HG03095 (cell line): ENCODE measurements around the gene PNMA1.

Source experiments
- ATAC-seq: cut with Tn5 transposase; IDR thresholded peaks from one replicate; pipeline ENCODE4 v1.9.1; 2021; ENCODE audit warnings: moderate library complexity; ENCODE audit not compliant: unreplicated experiment

The PNMA1 gene, protein sequence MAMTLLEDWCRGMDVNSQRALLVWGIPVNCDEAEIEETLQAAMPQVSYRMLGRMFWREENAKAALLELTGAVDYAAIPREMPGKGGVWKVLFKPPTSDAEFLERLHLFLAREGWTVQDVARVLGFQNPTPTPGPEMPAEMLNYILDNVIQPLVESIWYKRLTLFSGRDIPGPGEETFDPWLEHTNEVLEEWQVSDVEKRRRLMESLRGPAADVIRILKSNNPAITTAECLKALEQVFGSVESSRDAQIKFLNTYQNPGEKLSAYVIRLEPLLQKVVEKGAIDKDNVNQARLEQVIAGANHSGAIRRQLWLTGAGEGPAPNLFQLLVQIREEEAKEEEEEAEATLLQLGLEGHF

DNA sequence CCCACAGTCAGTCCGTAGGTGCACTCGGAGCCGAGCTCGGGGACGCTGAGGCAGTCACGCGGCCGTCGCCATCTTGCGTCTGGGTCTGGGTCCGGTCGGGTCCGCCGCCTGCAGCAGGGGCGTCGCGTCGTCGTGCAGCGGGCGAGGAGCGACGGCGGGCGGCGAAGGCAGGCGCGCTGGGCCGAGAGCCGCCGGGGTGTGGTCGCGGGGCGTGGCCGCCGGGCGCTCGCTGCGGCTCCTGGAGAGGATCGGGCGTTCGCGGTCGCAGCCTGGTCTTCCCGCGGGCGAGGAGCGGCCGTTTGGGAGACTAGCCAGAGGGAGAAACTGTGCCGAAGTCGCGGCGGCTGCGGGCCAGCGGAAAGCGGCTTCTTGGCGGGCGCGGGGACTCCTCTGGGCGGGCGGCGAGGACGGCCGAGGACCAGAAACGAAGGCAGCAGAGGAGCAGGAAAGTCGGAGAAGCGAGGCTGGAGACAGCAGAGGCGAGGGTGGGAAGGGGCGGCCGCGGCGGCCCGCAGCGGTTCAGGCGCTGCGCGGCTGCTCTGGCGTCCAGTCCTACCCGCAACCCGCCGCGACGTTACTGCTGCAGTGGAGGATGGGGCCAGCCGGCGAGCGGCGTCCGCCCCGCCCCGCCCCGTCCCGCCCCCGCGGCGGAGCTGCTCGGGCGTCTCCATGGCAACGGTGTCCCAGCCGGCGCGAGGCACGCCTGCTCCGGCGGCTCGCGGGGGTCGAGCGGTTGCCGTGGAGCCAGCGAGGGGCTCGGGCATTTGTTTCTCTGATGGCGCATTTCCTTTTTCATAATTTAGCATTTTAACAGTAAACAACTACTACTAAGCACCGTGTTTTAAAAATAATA lies at the start of gene PNMA1:
Gene PNMA1, minus strand, starts transcription at position 582 of the 853 bp plus-strand sequence. CDS start 745 bp downstream, outside the sequence.
- peak; percentile 56 for ATAC-seq

DNA sequence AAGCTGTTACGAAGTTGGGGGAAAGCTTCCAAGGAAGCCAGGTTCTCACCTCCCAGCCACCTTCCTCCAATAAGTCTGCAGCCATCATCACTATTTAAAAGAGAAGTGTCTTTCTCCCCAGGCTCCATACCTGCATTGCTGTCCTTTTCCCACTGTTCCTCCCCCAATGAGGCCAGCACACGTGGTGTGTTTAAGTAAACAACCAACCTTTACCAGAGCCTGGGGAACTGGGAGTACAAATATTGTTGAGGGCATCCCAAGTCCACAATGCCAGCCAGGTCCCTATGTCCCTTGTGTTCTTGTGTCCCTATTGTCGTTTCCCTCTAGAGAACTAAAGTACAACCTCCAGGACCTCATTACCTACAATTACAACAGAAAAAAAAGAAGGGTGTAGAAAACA lies 49.2 kb upstream of the PNMA1 start:
- no peak for ATAC-seq

DNA sequence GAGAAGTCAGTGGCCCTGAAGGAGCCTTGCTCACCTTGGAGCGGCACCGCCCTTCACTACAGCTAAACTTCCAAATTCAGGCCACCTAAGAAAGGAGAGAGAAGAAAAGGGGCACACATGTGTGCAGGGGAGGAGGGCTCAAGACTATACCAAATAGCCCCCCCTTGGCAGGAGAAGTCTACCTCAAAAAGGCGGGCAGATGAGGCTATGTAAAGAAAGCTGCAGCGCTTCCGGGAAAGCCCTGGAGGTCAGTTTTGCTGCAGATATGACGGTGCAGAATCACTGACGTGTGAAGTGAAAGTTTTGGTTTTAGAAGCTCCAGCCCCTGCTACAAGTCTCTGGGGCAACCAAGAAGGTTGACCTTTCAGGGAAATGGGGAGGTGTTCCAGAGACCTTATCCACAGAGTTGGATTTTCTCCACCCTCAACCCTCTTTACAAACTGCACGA lies 48.2 kb upstream of the PNMA1 start:
- peak; percentile 29 for ATAC-seq

DNA sequence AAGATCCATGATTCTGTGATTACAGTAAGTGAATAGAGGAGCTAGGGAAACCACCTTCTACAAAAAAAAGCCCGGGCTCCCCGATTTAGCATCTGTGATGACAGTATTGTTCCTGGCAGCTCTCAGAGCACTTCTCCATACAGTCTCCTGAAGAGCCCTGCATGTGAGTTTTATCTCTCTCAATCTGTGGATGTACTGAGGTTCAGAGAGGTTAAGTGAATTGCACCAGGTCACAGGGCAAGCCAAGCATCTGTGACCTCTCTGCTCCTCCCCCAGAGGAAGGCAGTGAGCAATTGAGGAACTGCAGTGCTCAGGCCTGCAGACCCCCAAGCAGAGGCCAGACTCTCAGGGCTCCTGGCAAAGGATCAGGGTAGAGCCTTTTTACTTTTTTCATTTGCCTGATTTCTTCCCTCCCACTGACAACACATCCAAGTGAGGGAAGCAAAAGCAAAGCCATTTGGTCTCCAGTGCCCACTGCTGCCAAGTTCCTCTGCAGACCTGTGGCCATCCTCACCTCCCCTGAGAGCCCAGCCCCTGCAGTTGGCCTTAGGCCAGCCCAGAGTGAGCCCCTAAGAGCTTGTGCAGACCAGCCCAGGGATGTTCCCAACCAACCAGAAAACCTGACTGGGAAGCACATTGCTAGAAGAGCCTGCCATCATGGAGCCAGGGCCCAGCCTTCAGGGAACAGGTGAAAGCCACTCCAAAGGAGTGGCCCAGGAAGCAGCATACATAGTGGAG lies 47.6 kb upstream of the PNMA1 start:
- ATAC-seq: peak; percentile 0

DNA sequence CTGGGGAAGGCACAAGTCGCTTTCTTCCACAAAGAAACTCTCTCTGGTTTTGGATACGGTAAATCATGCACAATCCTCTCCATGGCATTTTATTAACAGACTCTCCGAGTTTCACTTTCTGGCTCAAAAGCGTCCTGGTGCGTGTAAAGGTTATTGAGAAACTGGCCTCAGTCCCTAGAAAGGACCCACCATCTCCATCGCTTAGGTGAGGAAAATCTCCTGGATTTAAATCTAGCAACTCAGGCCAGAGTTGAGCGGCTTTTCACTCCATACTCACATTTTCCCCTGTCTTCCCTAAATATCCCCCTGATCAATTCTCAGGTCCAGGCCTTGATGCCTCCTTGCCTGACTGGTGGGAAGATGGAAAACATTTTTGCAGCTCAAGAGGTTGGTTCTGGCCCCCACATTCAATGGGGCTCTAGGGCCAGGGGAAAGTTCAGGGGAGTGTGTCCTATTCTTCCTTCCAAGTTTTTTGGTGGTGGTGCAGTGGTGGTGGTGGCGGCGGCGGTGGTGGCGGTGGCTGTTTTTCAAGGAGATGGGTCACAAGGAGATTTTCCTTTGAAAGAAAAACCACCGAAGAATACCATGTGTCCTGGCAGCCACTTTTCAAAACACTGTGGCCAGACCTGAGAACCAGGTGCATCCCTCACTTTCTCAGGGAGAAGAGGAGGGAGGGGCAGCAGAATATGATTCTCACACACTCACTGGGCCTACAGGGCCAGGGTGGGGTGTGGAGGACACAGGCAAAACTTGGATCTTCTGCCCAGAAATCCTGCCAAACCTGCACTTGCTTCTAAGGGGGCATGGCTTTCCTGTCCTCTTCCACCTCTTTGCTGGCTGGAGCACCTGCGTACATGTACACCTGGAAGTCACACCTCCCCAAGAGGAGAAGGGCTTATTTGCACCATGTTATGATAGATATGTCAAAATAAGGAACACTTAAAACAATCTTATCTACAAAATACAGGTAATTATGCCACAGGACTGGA lies 46.7 kb upstream of the PNMA1 start:
- no peak for ATAC-seq

DNA sequence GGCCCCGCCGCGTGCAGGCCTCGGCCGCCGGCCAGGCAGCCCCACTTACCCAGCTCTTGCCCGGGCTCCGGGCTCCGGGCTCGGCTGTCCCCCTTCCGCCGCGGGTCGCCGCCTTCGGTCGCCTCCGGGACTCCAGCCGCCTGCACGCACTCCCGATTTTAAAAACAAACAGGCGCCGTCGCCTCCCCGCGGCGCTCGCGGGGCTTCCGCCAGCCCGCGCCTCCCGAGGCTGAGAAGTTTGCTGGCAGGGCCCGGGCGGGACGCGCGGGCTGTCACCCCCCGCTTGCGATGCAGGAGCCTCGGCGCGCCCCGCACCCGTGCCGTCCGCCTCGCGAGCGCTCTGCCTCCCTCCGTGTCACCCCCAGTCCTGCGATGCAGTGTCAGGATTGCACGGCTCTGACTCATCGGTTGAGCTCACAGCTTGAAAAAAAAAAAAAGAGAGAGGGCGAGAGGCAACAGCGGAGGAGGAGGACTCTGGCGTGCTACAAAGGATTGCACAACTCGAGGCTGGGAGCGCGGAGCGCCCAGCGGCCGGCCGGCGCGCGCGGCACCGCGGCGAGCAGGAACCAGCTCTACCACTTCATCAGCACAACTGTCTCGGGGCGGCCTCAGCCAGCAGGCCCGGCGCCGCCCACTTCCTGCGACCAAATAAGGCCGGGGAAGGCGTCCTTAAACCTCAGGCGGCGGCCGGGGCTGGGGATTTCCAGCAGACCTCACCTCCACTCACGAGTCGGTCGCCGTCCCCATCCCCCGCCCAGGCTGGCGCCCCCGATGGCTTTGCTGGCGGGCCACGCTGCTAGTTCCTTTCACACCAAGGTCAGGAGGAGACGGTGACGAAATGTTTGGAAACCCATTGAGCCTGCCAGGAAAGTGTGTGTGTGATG lies 45.8 kb upstream of the PNMA1 start:
- ATAC-seq: peak; percentile 54

DNA sequence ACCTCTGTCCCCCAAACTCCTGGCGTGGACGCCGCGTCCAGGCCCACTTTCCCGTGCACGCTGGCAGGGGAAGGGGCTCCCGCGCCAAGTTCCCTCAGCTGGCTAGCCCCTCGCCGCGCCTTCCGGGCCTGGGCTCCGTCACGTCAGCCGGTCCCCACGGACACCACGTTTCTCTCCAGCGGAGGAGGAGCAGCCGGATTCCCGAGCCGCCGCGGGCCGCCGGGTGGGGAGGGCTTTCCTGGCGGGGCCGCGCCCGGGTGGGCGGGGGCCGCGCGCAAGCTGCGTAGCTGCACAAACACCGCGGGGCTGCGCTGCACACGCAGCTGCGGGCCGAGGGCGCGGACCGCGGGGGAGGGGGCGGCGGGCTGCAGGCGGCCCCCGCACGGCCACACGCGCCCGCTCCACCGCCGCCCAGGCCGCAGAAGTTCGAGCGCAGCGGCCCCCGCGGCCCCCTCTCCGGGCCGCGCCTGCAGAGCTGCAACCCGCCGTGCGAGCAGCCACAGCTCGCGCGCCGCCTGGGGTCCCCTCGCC lies 45.1 kb upstream of the PNMA1 start:
- ATAC-seq: no peak

DNA sequence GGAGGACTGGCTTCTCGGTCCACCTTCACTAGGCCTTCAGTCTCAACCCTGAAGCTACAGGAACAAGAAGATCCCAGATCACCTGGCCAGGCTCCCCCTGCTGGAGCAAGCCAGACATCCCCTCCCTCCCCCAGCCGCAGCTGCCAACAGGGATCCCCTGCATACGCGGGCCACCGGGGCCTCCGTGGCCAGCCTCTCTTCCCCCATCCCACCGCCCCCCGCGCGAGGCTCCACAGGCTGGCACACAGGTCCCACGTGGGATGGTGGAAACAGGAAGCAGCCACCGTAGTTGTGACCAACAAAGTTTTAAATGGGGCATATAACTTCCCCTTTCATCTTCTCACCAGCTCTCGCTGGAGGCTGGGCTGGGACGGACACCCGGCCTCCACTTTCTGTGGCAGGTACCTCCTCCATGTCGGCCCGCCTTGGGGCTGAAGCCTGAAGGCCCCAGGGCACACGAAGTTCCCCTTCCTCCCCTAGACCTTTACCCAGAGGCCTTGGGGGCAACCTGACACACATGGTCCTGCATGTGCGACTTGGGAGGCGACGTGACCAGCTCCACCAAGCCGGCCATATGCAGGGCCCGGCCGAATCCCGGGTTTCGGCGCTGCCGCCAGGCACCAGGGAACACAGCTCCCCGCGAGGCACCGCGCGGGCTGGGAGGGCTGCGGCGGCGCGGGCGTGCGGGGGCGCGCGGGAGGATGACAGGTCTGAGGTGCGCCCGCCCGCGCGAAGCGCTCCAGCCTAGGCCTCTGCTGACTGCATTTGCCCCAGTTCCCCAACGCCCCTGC lies 44.4 kb upstream of the PNMA1 start:
- no peak for ATAC-seq

DNA sequence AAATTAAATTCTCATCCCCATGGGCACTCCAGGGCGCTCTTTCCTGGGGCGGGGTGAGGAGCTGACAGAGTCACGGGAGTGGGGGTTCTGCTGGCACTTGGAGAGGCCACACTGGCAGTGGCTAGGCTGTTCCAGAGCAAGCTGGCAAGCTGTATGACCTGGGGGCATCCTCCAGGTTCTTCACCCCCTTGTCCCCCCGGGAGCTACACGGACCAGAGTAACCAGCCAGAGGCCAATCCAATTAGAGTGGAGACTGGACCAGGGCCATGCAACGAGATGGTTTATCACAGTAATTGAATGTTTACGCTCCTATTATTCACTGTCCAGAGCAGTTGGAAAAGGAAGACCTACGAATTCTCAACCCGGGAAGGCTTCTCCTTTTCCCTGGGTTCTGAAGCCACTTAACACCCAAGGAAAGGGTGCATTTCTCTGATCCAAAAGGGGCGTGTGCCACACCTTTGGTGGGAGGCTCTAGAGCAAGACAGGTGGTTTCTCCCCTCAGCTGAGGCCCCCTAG lies 43.8 kb upstream of the PNMA1 start:
- no peak for ATAC-seq

DNA sequence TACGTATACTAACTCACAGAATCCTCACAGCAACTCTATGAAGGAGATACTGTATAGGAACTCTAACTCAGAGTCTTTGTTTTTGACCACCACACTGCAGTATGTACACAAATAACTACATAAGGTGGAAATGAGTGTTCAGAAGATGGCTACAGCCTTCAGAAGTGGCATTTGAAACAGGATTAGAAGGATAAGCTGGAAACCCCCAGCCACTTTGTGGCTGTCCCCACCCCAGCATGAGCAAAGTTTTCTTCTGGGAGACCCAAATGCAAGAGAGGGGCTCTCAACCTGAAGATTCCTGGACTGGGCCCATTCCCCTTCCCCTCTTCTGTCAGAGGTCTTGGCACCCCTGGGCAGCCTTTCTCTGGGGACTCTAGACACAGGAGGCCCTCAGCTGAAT lies 43.2 kb upstream of the PNMA1 start:
- ATAC-seq: no peak

DNA sequence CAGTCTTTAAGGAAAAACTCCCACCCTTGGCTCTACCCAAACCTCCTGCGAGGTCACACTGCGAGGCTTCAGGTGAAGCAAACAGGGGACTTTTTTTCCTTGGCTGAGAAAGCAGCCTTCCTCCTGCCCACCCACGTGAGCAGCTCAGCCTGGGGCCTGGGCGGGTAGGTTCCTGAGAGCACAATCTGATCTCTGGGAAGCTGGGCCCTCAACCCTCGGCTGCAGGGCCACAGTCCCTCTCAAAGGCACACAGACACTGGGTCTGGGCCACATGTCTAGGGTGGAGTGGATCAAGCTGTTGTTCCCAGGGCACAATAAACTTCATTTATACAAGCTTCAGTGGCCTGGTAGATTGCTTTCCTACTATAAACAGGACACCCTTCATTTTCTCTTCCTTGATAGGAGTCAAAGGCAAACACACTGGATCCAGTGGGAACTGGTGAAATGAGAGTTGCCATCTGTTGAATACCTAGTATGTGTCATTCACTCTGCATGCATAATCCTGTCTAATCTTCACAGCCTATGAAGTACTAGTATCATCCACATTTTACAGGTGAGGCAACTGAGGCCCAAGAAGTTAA lies 41.3 kb upstream of the PNMA1 start:
- no peak for ATAC-seq

DNA sequence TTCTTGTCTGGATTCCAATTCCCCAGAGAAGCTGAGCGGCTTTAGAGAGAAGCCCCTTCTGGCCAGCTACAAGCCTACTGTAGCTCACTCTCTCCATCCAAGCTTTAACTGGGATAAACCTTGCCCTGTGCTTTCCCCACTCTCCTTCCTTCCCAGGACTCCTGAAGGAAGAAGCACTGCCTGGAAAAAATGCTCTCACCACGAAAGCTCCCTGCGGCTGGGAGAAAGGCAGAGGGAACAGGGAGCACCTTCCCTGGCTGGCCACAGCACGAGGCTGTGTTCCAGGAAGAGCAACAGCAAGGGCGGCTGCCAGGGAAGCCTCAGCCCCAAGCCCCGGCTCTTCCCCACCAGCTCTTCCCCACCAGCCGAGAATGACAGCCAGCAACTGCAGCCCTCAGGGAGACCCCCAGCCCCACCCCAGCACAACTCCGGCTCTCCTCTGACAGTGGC lies 40.8 kb upstream of the PNMA1 start:
- ATAC-seq: no peak

DNA sequence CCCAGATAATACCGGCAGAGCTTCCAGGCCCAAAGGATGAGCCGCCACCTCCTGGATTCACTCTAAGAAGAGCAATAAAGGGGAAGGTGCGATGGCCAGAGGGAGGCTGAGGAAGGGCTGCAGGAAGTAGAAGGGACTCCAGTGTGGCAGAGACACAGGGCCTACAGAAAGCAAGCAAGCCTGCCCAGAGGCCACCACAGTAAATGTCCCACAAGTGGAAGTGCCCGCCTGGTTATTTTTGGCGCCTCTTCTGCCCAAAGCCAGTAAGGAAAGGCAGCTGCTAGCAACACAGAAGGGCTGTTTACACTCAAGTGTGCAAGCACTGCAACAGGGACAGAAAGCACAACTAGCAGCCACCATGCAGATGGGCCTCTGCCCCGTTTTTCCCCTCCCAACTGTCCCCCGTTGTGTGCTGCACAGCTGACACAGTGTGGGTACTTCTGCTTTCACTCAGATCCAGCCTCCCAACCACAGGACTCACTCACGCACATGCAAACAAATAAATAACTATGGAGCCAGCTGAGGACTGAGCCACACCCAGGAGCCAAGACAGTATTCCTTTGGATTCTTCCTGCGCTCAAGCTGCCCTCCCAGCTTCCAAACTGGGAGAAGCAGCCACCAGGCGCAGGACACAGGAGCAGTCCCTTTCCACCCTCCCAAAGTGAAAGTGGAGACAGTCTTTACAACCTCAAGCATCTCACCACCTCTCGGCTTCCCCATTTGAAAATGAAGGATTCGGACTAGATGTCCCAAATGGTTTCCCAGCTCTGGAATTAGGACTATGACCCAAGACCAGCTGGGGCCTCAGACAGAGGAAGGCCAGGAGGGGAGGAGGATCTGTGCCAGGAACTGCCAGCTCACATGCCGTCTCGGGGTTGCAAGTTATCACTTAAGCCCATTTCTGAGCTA lies 40.0 kb upstream of the PNMA1 start:
- ATAC-seq: peak; percentile 54

DNA sequence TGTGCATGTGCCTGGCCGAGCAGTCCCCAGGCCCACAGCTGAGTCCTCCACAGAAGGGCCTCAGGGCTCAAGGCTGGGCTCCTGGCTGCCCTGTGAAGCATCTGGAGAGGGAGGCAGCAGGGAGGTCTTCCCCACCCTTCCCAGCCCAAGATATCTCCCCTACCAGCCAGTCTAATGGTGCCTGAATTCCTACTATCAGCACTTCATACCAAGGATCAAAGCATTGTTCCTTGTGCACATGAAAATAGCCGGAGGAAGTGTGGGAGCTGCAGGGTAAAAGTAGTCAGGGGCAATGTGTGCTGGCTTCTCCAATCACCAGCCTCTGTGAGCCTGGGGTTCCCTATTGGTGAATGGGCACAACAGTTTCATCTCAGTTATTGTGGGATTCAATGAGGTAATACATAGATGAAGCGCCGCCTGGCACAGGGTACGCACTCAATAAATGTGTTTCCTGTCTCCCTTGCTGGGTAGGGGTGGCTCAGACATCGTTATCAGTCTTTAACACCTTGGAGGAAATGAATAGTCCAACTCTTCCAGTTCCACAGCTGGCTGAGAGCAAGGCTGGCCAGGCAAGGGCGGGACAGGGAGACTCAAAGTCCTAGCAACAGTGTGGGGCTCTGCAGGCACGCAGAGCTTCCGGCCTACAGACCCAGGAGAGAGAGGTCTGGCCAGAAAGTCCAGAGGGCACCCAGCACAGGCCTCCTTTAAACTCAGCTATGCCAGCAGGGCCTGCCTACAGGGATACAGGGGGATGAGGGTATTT lies 39.1 kb upstream of the PNMA1 start:
- ATAC-seq: no peak

DNA sequence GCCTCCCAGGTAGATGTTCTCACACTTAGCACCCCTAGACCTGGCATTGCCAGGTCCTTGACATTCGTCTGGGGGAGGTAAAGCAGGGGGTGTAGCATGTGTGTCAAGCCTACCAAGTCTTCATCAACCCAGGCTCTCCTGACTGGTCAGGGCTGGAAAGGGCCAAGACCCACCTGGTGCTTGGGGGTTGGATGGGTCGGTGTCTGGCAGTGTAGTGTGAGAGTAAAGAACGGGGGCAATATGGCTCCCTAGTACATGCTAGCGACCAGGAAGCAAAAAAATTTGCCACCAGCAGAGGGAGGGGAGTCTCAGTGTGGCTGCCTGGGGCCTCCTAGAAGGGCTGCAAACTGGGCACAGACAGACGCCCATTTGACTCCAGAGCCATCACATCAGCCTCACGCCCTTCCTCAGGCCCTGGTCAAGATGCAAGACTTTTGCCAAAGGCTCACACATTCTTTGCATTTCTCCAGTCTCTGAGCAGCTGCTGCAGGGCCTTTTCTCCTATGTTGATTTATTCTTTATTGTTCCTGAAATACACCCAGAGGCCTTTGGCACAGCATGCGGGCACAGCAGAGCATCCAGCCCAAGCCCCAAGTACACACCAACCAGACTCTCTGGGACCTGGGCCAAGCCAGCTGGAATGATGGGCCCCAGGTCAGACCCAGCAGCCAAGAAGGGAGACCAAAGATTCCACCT lies 38.3 kb upstream of the PNMA1 start:
- ATAC-seq: no peak
